PC-3 (cell line): Measurements from ENCODE around the gene NAV1.

Source experiments
- CTCF ChIP-seq: fragments of 300-600 bp; sonication (generic); conservative IDR thresholded peaks from 2 replicates; pipeline ENCODE4 v1.5.1; 2017; ENCODE audit warnings: antibody characterized with exemption, low read depth, mild to moderate bottlenecking, low read length
- EZH2 ChIP-seq: fragments of 300-600 bp; sonication (generic); IDR thresholded peaks from one replicate; pipeline ENCODE4 v1.6.1; 2017; ENCODE audit warnings: antibody characterized with exemption, mild to moderate bottlenecking, low read length; ENCODE audit not compliant: unreplicated experiment
- EZH2phosphoT487 ChIP-seq: fragments of 300-600 bp; sonication (generic); IDR thresholded peaks from 2 replicates; pipeline ENCODE4 v1.6.1; 2018; ENCODE audit warnings: mild to moderate bottlenecking, antibody characterized with exemption, low read length, borderline replicate concordance

- TF ChIP-seq CTCF = no peak
- TF ChIP-seq EZH2 = no peak
- no peak for TF ChIP-seq EZH2phosphoT487
Observed at GRCh38 chr1:201515062-201515750, 23.7 kb upstream of the NAV1 start.
